Left renal pelvis (tissue), 4 donors: ENCODE results near the gene NFE2L3. TPM values are rescaled to one million over a fixed set of nuclear protein-coding genes. Genes with fewer than 3 reads are reported as not detected.
"Not testable (repeated sequence)": the region's sequence is repeated elsewhere in the genome, so short reads cannot be mapped to it uniquely, and the experiment has no call there.

ENCODE experiments used
- DNase-seq, 4 donors: peaks; one replicate each; pipeline ENCODE4 v3.0.0-alpha.2; 2013; ENCODE audit warnings: low read depth in 4 of 4, low spot score in 3 of 4
- polyA plus RNA-seq, 4 donors: library from polyadenylated mRNA; unstranded; fragments of 120-200 nt; gene quantifications; one replicate each; pipeline ENCODE4 v1.2.1, GENCODE V29; 2013; ENCODE audit not compliant: insufficient read length in 4 of 4

The NFE2L3 gene
- polyA plus RNA-seq, 4 donors, result 5.9 to 42.3 (median 35.0) TPM

DNA sequence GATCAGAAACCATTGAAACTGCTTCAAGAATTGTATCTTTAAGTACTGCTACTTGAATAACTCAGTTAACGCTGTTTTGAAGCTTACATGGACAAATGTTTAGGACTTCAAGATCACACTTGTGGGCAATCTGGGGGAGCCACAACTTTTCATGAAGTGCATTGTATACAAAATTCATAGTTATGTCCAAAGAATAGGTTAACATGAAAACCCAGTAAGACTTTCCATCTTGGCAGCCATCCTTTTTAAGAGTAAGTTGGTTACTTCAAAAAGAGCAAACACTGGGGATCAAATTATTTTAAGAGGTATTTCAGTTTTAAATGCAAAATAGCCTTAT, 33.8 kb downstream of the NFE2L3 start:
- DNase-seq, result no peak

DNA sequence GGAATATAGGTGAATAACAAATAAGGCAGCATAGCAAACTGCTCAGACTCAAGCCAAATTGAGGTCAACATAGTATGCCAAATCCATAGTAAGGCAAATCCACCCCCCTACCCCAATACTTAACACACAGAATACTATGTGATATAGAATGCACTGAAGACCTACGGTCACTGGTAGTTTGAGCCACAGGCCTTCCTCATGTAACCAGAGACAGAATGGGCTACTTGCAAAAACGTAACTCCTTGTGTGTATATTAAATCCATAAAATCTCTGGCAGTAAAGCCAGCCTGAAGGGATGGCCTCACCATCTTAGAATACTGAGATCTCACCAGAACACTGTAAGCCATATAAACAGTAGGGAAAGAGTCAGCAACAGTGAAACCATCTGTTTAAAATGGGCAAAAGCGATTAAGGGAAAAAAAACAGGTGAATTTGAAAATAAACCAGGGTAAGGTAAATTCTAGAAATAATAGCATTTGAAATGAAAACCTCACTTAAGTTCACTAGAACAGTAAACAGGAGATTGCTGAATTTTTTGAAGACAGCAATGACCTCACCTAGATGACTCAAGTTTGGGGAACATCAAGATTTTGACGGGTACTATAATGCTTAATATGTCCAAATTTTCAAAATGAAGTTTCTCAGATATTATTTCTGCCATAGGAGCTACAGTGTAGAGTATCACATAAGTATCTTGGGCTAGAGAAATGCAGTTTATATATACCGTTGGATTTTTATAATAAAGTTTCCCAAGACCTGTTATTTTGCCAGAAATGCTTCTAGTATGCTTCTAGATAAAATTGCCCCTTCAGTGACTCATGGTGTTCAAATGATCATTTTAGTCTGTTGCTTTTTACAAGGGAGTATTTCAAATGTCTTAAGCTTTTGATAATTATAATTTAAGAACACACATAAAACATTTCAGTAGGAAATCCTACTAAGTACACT, 34.6 kb downstream of the NFE2L3 start:
- no peak for DNase-seq

DNA sequence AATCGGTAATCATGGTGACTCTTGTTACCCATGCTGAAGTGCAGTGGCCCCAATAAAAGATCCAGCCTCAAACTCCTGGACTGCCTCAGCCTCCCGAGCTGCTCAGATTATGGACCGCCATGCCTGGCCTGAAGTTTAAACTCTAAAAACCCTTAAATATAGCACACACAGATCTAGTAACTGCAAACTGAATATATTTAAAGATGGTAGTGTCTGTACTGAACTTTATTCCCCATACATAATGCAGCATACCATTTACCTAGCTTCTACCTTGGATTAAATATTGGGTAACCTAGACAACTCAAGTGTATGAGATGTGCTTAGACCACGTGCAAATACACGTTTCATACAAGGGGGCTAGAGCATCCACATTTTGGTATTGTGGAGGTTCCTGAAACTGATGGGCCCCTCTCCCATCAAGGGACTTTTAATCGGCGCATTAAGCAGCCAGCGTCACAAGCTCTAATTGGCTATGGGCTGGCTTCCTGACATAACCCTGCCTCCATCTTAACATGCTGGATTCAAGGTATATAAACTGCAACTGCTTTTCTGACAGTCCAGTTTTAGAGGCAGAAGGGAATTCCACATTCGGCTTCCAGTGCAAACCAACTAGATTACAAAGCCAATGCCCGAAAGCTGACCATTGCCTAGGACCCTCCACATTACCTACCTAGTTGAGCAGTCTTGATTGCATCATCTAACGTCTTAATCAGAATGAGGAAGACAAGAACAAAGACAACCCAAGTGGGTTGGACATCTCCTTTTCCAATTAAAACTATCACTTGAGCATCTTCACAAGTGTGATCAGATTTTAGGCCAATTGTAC, 35.6 kb downstream of the NFE2L3 start:
- no peak for DNase-seq

DNA sequence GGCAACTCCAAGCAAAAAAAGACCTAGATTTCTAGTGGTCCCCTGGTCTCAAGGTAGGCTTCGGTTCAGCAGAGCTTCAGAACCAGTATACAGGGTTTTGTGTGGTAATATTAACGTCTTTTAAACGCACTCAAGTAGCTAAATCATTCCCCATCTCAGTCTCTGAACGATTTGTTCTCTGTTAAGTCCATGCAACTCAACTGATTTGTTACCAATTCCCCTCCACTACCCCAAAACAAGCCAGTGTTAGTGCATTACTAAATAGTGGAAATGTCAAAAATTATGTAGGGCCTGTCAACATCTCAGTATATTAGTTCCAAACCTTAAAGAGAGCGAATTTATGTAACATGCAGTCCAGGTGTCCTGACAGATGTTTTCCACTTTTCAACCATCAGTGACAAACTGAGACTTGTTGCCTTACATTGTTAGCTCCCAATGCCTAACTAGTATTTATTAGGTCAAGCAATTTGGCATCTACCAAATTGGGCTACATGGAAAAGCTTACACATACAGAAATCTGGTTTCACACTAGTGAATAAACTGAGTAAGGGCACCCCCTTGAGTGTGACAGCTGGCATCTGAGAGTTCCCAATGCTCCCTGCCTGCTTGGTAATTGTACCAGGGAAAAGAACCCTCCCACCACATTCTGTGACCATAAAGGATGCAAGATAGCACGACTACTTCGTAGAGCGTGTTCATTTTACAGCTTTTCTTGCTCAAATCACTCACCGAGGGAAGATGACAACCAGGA, 36.4 kb downstream of the NFE2L3 start:
- DNase-seq, result no peak

DNA sequence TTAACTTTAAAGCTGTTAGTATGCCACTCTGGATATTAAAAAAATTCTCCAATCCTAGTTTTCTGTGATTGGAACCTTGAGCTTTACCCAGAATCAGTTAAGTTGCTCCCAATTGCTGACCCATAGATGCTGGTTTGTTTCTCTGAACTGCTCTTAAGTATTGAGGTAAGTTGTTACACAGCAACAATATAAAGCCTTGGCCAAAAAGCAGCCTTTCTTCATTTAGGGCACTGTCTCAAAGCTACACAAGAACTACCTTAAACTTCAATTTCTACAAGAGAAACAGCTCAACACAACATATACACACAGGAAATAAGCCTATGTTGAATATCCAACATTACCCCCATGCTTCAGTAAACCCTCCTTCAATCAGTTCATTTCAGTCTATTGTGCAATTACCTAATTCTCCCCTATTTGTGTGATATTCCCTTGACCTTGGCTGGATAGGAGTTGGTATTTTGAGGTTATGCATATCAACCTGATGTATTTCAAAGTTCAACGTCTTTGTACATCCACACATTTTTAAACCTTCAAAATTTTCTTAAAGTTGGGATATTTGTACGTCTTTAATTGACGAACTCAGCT, 37.1 kb downstream of the NFE2L3 start:
- DNase-seq, result no peak

DNA sequence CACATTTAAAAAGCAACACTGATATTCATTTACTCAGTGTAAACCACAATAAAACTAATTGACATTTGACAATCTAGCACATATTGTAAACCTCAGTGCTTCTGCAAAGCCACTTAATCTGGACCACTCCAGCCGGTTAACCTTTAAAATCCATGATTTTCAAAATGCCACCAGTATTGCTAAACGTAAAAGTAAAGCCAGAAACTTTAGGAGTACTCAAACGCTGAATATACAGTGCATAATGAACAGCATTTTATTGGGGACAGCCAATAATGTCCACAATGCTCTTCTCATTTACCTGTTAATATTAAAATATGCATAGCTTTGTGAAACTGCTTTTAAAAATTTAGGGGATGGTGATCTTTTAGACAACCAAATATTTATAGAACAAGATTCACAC, 37.7 kb downstream of the NFE2L3 start:
- no peak for DNase-seq

DNA sequence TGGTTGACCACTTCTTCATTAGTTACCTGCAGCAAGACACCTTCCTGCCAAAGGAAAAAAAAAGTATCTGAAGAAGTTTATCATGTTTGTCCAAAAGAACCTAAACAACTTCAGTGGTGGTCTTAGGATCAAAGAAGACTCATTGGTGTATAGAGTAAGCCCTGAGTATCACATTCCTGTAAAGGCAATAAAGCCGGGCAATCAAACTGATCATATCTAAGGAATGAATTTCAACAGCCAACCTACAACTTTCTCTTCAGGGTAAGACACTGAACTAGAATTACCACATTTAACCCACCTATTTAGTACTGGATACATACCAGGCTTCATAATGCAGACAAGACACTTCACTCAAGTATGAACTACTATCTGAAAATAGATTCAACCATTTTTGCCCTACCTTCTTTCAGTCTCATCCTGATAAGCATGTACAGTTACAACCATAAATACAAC, 38.4 kb downstream of the NFE2L3 start:
- DNase-seq, result no peak

DNA sequence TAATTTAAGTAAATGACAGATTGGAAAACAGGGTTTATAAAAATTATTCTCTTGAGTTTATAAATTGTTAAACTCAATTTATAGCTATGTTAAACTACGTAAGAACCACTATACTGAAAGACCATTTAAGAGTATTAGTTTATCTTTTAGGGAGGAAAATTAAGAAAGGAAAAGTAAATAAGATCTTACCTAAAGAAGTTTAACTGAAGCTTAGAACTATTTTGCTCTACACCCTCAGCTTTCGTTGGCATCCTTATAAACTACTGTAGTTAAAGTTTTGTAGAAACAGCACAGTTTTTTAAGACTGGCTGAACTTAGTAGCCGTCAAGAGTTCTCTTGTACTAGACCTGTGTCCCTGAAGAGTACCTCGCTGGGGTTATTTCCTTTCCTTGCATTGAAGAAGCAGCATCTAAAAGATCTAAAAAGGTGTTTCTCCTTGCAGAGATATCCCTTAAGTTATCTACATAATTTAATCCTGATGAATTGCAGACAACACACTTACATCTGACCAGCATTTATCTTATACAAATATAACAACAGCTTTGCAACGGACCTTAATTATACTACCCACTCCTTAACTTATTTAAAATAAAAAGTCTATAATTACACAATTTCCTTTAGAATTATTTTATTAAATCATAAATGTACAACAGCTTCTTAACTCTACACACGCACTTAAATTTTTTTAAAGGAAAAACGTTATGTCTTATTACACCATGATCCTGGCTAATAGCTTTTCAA, 39.4 kb downstream of the NFE2L3 start:
- no peak for DNase-seq

DNA sequence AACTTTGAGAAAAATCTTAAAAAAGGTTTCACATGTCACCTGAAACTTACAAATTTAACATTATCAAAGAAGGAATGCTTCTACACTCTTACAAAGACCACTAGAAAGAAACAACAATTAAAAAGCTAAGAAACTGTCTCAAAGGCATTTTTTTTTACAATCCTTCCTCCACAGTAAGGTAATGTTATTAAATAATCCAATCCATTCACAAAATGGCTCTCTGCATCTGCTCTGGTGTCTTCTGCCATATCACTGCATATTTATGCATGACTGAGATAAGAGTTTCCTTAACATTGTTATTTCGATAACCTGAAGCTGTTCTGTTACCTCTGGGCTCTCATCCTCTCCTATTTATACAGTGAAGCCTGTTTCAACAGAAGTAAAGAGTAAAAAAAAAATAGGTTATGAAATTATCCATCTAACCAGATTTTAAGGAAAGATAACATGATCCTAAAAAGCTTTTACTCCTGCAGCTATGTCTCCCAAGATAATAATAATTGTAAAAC, 40.0 kb downstream of the NFE2L3 start:
- DNase-seq, result no peak

DNA sequence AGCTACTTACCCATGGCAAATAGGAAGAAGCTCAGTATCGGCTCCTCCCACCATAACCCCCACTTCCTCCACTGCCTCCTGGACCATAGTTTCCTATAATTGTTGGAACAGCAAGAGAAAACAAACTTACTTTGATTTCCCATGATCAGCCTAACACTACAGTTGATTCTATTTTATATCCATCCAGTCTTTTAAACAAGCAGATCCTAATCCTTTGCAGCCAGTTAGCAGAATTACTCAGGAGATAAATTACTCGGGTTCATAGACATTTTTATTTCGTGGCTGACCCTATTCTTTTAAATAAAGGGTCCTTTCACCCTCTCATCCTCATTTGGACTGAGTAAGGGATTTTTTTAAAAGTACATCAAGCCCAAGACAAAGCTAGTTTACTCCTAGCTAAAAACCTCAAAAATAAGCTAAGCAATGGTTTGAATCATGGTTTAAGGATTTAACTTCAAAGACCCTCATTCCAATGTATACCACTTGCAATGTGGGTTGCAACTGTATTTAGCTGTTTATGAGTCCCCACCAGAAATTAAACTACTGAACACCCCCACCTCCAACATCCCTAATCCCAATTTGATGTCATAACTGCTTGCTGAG, 40.6 kb downstream of the NFE2L3 start:
- no peak for DNase-seq

DNA sequence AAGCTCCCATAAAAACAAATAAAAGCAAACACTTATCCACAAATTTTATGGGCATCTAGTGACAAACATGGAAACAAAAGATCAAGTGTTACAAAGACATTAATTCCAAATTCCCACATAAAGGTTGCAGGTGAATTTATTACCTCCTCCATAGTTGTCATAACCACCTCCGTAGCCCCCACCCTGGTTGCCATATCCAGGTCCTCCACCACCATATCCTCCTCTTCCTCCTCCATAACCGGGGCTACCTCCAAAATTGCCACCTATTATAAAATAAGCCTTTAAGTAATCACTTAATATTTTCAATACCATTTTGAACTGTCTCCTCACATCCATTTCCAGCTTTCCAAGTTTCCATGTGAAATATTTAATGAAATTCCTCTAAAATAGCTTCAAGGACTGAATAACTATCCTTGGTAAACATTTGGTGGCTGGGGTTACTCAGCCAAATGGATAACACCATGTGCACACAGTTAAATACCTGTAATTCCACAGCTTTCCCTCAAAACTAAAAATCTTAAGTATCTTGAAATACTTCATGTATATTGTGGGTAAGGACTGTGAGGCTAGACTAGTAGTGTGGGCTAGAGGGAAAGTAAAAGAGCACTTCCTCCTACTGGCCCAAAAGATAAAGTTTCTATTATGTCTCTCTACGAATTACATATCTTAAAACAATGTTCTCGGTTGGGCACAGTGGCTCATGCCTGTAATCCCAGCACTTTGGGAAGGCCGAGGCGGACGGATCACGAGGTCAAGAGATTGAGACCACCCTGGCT, 41.6 kb downstream of the NFE2L3 start:
- no peak for DNase-seq

DNA sequence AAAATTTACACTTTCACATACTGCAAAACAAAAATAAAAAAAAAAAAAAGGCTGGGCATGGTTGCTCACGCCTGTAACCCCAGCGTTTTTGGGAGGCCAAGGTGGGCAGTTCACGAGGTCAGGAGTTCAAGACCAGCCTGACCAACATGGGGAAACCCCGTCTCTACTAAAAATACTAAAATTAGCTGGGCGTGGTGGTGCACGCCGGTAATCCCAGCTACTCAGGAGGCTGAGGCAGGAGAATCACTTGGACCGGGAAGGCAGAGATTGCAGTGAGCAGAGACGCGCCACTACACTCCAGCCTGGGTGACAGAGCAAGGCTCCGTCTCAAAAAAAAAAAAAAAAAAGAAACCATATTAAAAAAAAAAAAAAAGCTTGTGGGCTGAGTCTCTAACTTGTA, 42.8 kb downstream of the NFE2L3 start:
- not testable (repeated sequence) for DNase-seq

DNA sequence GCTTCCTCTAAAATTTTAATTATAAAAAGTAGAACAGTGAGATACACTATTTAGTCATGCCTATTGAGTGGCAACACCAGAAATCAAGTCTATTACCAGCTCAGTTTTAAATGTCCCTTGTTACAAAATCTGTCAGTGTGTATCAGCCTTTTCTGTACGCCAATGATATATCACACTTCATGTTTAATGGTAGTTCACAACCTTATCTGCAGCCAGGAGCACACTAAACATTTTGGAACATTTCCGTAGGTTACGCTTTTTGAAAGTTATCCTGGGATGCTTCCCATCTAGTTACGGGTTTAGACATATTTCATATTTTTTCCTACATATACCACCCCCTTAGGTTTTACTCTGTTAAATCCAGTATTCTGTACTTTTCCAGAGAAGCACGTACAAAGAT, 43.2 kb downstream of the NFE2L3 start:
- DNase-seq, result no peak

DNA sequence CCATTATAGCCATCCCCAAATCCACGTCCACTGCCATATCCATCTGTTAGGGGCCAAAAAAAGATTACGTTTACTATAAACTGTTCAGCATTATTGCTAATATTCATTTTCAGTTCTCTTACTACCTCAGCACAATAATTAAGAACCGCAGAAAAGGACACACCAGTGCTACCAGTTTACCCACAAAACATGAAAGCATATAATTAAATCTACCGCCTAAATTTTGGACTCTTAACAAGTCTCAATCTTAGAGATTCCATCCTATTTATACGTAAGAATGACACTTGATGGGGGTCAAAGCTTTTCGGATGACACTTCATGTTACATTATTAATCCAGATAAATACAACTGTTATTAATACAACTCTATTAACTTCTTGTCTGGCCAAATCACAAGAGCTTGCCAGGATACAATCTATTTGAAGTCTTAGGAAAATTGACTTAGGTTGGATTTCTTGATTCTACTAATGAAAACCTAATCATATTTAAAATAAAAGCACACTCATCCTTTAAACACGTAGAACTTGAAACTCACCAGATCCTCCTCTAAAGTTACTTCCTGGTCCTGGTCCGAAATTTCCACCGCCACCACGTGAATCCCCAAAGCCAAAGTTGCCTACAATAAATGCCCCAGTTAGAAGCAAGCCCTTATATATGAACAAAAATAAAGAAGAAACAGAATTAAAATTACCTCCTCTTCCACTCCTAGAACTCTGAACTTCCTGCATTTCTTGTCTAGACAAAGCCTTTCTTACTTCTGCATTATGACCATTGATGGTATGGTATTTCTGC, 44.1 kb downstream of the NFE2L3 start:
- DNase-seq, result no peak

DNA sequence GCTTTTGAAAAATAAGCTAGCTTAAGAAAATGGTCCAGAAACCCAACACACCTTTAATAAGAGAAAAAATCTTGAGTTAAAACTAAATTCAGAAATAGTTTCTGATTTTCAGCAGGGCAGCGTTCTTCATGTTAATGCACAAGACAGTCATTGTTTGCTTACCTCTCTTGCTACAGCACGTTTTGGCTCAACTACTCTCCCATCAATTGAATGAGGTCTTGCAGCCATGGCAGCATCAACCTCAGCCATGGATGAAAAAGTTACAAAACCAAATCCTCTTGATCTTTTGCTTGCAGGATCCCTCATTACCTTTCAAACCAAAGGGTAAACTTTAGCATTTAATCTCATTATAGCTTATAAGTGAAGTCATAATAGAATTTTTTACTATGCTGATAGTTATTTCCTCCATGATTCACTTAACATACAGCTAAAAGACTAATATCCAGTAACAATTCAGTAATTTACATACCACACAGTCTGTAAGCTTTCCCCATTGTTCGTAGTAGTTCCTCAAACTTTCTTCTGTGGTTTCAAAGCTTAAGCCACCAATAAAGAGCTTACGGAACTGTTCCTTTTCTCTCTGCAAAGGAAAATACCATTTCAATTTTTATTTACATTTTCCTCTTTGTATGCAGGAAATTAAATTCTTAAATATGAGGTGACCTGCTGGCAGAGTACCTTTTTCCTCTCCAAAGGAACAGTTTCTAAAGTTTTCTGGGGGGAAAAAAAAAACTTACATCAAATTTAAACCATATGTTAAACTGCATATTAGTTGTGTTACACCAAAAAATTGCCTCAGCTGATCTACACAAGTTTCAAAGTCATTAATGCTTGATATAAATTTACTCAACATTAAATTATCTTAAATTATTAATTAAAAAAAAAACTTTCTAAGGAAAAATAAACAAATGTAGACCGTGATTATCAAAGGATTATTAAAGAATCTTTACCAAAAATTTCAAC, 45.4 kb downstream of the NFE2L3 start:
- DNase-seq, result no peak

DNA sequence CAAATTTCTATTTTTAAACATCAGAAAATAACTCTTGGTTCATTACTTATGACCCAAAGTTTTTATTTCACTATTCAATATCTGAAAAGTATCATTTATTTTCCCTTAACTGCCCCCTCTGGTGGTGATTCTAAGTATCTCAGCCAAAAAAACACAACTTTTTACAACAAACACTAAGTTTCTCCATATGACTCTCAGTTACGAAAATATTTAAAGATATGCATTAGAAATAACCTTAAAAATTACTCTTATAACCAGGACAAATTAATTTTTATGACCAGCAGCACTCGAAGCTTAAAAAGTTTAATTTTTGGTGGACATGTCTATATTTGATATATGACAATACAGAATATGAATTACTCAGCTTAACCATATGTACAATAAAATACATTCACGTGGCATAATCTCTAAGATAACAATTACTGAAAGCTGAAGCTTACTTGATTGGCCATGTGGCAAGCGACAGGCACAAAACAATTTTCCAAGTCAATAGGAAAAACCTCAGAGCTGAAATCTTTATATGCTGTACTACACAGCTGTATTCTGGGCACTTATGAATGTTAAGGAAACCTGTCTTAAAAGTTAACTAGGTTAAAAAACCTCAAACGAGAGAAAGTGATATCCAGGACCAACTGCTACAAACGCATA, 46.3 kb downstream of the NFE2L3 start:
- peak in 1 of 4 donors; percentile 46 for DNase-seq
